H1 (cell line): Measurements from ENCODE around the gene CRHR1. TPM values are rescaled to one million over a fixed set of nuclear protein-coding genes. Genes with fewer than 3 reads are reported as not detected.

Experiments used
- CTCF ChIA-PET: fragments of 300-600 bp; sonication (Branson Sonifier 250); formaldehyde crosslinking; loops from one replicate; lab custom pipeline; 2021; ENCODE audit not compliant: partially characterized antibody; lab: Charles Lee
- POLR2A ChIA-PET: fragments of 300-600 bp; sonication (Branson Sonifier 250); formaldehyde crosslinking; loops from one replicate; lab custom pipeline; 2021; ENCODE audit warnings: inconsistent platforms; ENCODE audit not compliant: partially characterized antibody; lab: Charles Lee
- DNase-seq, 2 experiments: peaks; one replicate each; pipeline versions ENCODE4 v3.0.0 to v3.0.0-alpha.2; 2010 to 2022; ENCODE audit warnings: low spot score in 2 of 2, low read depth in 1 of 2, mixed read lengths in 1 of 2
- FAIRE-seq: peaks from 2 replicates; lab custom pipeline; 2011; peaks lifted over from hg19 to GRCh38; lab: Jason Lieb, UNC
- H2AFZ ChIP-seq: 2 replicates; pipeline ENCODE4 v1.8.1; 2012; ENCODE audit warnings: low read length, inconsistent platforms
- H2AK5ac ChIP-seq: 2 replicates; pipeline ENCODE4 v1.6.1; 2013; ENCODE audit warnings: low read depth, low read length
- H2BK120ac ChIP-seq: replicated peaks from 2 replicates; pipeline ENCODE3; 2013; ENCODE audit warnings: low read depth, low read length, inconsistent platforms
- H2BK12ac ChIP-seq: 2 replicates; pipeline ENCODE4 v1.6.1; 2013; ENCODE audit warnings: low read depth, low read length
- H2BK15ac ChIP-seq: 2 replicates; pipeline ENCODE4 v1.6.1; 2013; ENCODE audit warnings: low read length
- H2BK20ac ChIP-seq: 2 replicates; pipeline ENCODE4 v1.6.1; 2013; ENCODE audit warnings: low read length
- H2BK5ac ChIP-seq: 2 replicates; pipeline ENCODE4 v1.6.1; 2013; ENCODE audit warnings: low read depth, low read length
- H3K14ac ChIP-seq: 2 replicates; pipeline ENCODE4 v1.6.1; 2013; ENCODE audit warnings: inconsistent platforms; ENCODE audit not compliant: insufficient read length
- H3K18ac ChIP-seq: 2 replicates; pipeline ENCODE4 v1.6.1; 2013; ENCODE audit warnings: low read length; ENCODE audit errors: extremely low read depth
- H3K23ac ChIP-seq: 2 replicates; pipeline ENCODE4 v1.6.1; 2013; ENCODE audit warnings: inconsistent platforms; ENCODE audit not compliant: insufficient read length
- H3K23me2 ChIP-seq: 2 replicates; pipeline ENCODE4 v1.6.1; 2013; ENCODE audit warnings: low read depth, low read length
- H3K27ac ChIP-seq: 2 replicates; pipeline ENCODE4 v1.6.1; 2011; ENCODE audit warnings: low read depth, low read length, inconsistent platforms
- H3K27me3 ChIP-seq, 4 experiments: replicated peaks in 1 of 4; 1 replicate in 1 of 4; 2 replicates in 3 of 4; pipeline versions ENCODE4 v1.6.1 to v1.8.1; 2011 to 2013; ENCODE audit warnings: low read length in 3 of 4, mild to moderate bottlenecking in 3 of 4, inconsistent platforms in 2 of 4, mixed read lengths in 2 of 4, moderate library complexity in 1 of 4; ENCODE audit not compliant: control insufficient read depth in 3 of 4, insufficient read depth in 3 of 4; ENCODE audit errors: extremely low read depth in 1 of 4
- H3K36me3 ChIP-seq, 4 experiments: 2 replicates each; pipeline versions ENCODE4 v1.6.1 to v1.8.1; 2011 to 2013; ENCODE audit warnings: mild to moderate bottlenecking in 4 of 4, low read length in 3 of 4, moderate library complexity in 2 of 4, control low read depth in 1 of 4, inconsistent platforms in 1 of 4; ENCODE audit not compliant: insufficient read depth in 4 of 4, control insufficient read depth in 2 of 4
- H3K4ac ChIP-seq: replicated peaks from 2 replicates; pipeline ENCODE3; 2013; ENCODE audit warnings: low read length, low read depth, mixed read lengths, inconsistent platforms; ENCODE audit not compliant: insufficient read length
- H3K4me1 ChIP-seq, 4 experiments: replicated peaks in 1 of 4; 1 replicate in 1 of 4; 2 replicates in 3 of 4; pipeline versions ENCODE4 v1.6.1 to v1.8.1; 2011 to 2013; ENCODE audit warnings: low read length in 3 of 4, inconsistent platforms in 2 of 4, mixed read lengths in 1 of 4; ENCODE audit not compliant: insufficient read depth in 4 of 4, control insufficient read depth in 3 of 4
- H3K4me2 ChIP-seq, 2 experiments: 2 replicates each; pipeline versions ENCODE4 v1.6.1 to v1.8.1; 2011 to 2013; ENCODE audit warnings: low read depth in 2 of 2, low read length in 2 of 2, control low read depth in 1 of 2, inconsistent platforms in 1 of 2, mild to moderate bottlenecking in 1 of 2; ENCODE audit not compliant: insufficient read depth in 1 of 2
- H3K4me3 ChIP-seq, 4 experiments: fragments of 200-600, 300-600 bp in 1 of 4; sonication (generic), shearing (Covaris generic), sonication (Bioruptor Twin) in 1 of 4; 2 replicates each; pipeline versions ENCODE4 v1.5.1 to v1.8.1; 2011 to 2016; ENCODE audit warnings: low read length in 4 of 4, low read depth in 3 of 4, control low read depth in 2 of 4, inconsistent platforms in 2 of 4, mild to moderate bottlenecking in 2 of 4, mixed read lengths in 1 of 4, moderate library complexity in 1 of 4; ENCODE audit not compliant: insufficient read depth in 2 of 4; ENCODE audit errors: extremely low read depth in 1 of 4
- H3K56ac ChIP-seq: replicated peaks from 2 replicates; pipeline ENCODE3; 2013; ENCODE audit warnings: low read depth, mild to moderate bottlenecking, mixed read lengths, low read length, inconsistent platforms; ENCODE audit not compliant: insufficient read length
- H3K79me1 ChIP-seq: 2 replicates; pipeline ENCODE4 v1.6.1; 2013; ENCODE audit warnings: low read depth, low read length, control low read depth
- H3K79me2 ChIP-seq, 2 experiments: 2 replicates each; pipeline versions ENCODE4 v1.6.1 to v1.8.1; 2012 to 2013; ENCODE audit warnings: low read length in 2 of 2, mild to moderate bottlenecking in 2 of 2, inconsistent platforms in 1 of 2; ENCODE audit not compliant: insufficient read depth in 2 of 2, control insufficient read depth in 1 of 2
- H3K9ac ChIP-seq, 4 experiments: replicated peaks in 1 of 4; 1 replicate in 1 of 4; 2 replicates in 3 of 4; pipeline versions ENCODE4 v1.6.1 to v1.8.1; 2011 to 2013; ENCODE audit warnings: low read depth in 3 of 4, low read length in 3 of 4, control low read depth in 2 of 4, mild to moderate bottlenecking in 2 of 4, moderate library complexity in 2 of 4, inconsistent platforms in 1 of 4; ENCODE audit errors: extremely low read depth in 1 of 4
- H3K9me3 ChIP-seq, 2 experiments: 2 replicates each; pipeline versions ENCODE4 v1.6.1 to v1.8.1; 2012 to 2013; ENCODE audit warnings: mild to moderate bottlenecking in 2 of 2, moderate library complexity in 2 of 2, control low read depth in 1 of 2, inconsistent platforms in 1 of 2, low read depth in 1 of 2, low read length in 1 of 2, mixed read lengths in 1 of 2; ENCODE audit not compliant: insufficient read depth in 2 of 2
- H4K20me1 ChIP-seq, 2 experiments: replicated peaks in 1 of 2; 2 replicates each; pipeline versions ENCODE3 to v1.8.1; 2011 to 2013; ENCODE audit warnings: inconsistent platforms in 2 of 2, low read length in 2 of 2, mild to moderate bottlenecking in 1 of 2; ENCODE audit not compliant: insufficient read depth in 2 of 2, control insufficient read depth in 1 of 2
- H4K5ac ChIP-seq: 2 replicates; pipeline ENCODE4 v1.6.1; 2013; ENCODE audit warnings: low read length, low read depth, mixed read lengths, inconsistent platforms; ENCODE audit not compliant: insufficient read length
- H4K8ac ChIP-seq: 2 replicates; pipeline ENCODE4 v1.8.0; 2013; ENCODE audit warnings: mild to moderate bottlenecking, moderate library complexity, low read length, inconsistent platforms; ENCODE audit not compliant: insufficient read depth; ENCODE audit errors: extremely low read depth
- H4K91ac ChIP-seq: replicated peaks from 2 replicates; pipeline ENCODE3; 2013; ENCODE audit warnings: low read length, mixed read lengths, inconsistent platforms; ENCODE audit not compliant: insufficient read length
- ATF3 ChIP-seq: IDR thresholded peaks from 2 replicates; pipeline ENCODE4 v1.6.1; 2011; ENCODE audit warnings: low read depth, mild to moderate bottlenecking, low read length; ENCODE audit not compliant: insufficient read depth
- CEBPB ChIP-seq: IDR thresholded peaks from 2 replicates; pipeline ENCODE4 v1.6.1; 2012; ENCODE audit warnings: low read depth, low read length
- KDM1A ChIP-seq: fragments of 200-600, 300-600 bp; sonication (generic); IDR thresholded peaks from 2 replicates; pipeline ENCODE4 v1.7.1; 2016; ENCODE audit warnings: mild to moderate bottlenecking, low read length, borderline replicate concordance
- KDM5A ChIP-seq: fragments of 200-600 bp; IDR thresholded peaks from 2 replicates; pipeline ENCODE4 v1.7.1; 2012; ENCODE audit warnings: mild to moderate bottlenecking, low read length, inconsistent platforms, mixed read lengths
- ZNF274 ChIP-seq: IDR thresholded peaks from 2 replicates; pipeline ENCODE4 v1.7.0; 2012; ENCODE audit warnings: low read length, borderline replicate concordance; ENCODE audit errors: extremely low read depth
- WGBS, 2 experiments: shearing (Covaris generic) in 1 of 2; methylation state at CpG; one replicate each; pipeline versions ENCODE4 v1.1.6 to v1.1.7; 2013 to 2015; ENCODE audit warnings: low lambda C conversion rate in 2 of 2, mixed read lengths in 2 of 2, inconsistent platforms in 1 of 2, low coverage in 1 of 2, missing lambda C conversion rate in 1 of 2; ENCODE audit not compliant: insufficient replicate concordance in 2 of 2, insufficient coverage in 1 of 2, insufficient read length in 1 of 2; ENCODE audit errors: extremely low coverage in 1 of 2, missing lambda C conversion rate in 1 of 2; 5-methylcytosine and 5-hydroxymethylcytosine counted together
- polyA plus RNA-seq, 7 experiments: library from polyadenylated mRNA; depleted of rRNA in 3 of 7; stranded (reverse) in 5 of 7; unstranded in 2 of 7; fragments of >200 nt in 5 of 7; fragments of 200-250 nt in 2 of 7; gene quantifications; 1 replicate in 5 of 7; 2 replicates in 1 of 7; 4 replicates in 1 of 7; pipeline versions ENCODE4 v1.2.1 to v1.2.3, GENCODE V29; 2011 to 2013; ENCODE audit warnings: missing spikeins in 2 of 7, mixed read lengths in 2 of 7
- total RNA-seq: library from RNA; stranded (reverse); fragmentation: NEBNext Ultra II Directional; extraction: Animal tissue kit (Norgen Biotek cat#: 25700); gene quantifications from 2 replicates; pipeline ENCODE4 v1.2.1, GENCODE V29; 2021

Gene CRHR1
- total and polyA plus RNA-seq, 2 of the 8 experiments (the other 6 are each of a cell fraction or from before 2014, with no cell fraction given) = 0.56 to 1.7 TPM

GRCh38 chr17:45843722-45844121, 59.6 kb downstream of the CRHR1 start:
- Histone ChIP-seq H3K79me2 (no peaks in the 10 kb centered on the region), H3K79me1 (no peaks in the 10 kb centered on the region), H3K9ac (no peak overlapping the region), H2BK20ac (no peak overlapping the region), H2BK120ac (no peak overlapping the region), H3K27me3 (no peaks in the 10 kb centered on the region), H2BK5ac (no peak overlapping the region), H3K9me3 (no peaks in the 10 kb centered on the region), H3K23me2 (no peaks in the 10 kb centered on the region), H4K91ac (no peak overlapping the region), H3K18ac (no peak overlapping the region), H4K8ac (no peak overlapping the region), H3K4ac (no peak overlapping the region), H3K4me2 (no peak overlapping the region), H2BK12ac (no peak overlapping the region), H3K23ac (no peak overlapping the region), H3K27ac (no peak overlapping the region), H3K4me1 (no peaks in the 10 kb centered on the region), H2AK5ac (no peak overlapping the region), H3K14ac (no peak overlapping the region), H3K36me3 (no peaks in the 10 kb centered on the region), H2AFZ (no peak overlapping the region), H3K56ac (no peak overlapping the region), H4K5ac (no peak overlapping the region), H4K20me1 (no peaks in the 10 kb centered on the region), H3K4me3 (no peak overlapping the region), H2BK15ac (no peak overlapping the region)
- FAIRE-seq (no peak), DNase-seq (no peak)
- WGBS, 2 experiments = 88% methylated on average over 4 of the region's 4 CpGs; no CpG with 5 or more reads in 1 of the 2 experiments
- TF ChIP-seq KDM5A (no peak), KDM1A (peak; percentile 14; the same call in 1 of the 2 replicates), ATF3 (no peak), CEBPB (no peak), ZNF274 (no peak)
- CTCF ChIA-PET = interaction anchor here (1.5 to 5.6 kb wide), 5 partner anchors 8 to 122 kb away, joined by 3 to 21 read pairs (median 5); no protein-coding TSS in a partner anchor
- POLR2A ChIA-PET = interaction anchor here (1.1 kb wide), 1 partner anchor 205 kb away, joined by 3 read pairs; no protein-coding TSS in a partner anchor
